SIG-M5 (cell line): ENCODE measurements around the gene AGT.
"Not testable (repeated sequence)": the region's sequence is repeated elsewhere in the genome, so short reads cannot be mapped to it uniquely, and the experiment has no call there.

Experiments
- DNase-seq: peaks from one replicate; lab custom pipeline; 2025; lab: John Stamatoyannopoulos, UW

Gene AGT

GRCh38 chr1:230691615-230692014, 22.3 kb downstream of the AGT start:
- DNase-seq = no peak

- no peak for DNase-seq
Observed at GRCh38 chr1:230690101-230690500, 23.8 kb downstream of the AGT start.

- no peak for DNase-seq
Observed at GRCh38 chr1:230686747-230687146, 27.2 kb downstream of the AGT start.

- no peak for DNase-seq
Observed at GRCh38 chr1:230684998-230685397, 28.9 kb downstream of the AGT start.

GRCh38 chr1:230684146-230684545, 29.8 kb downstream of the AGT start:
- DNase-seq = no peak

- DNase-seq = no peak
Observed at GRCh38 chr1:230682882-230683610, 30.9 kb downstream of the AGT start.

- DNase-seq = no peak
Observed at GRCh38 chr1:230682274-230682673, 31.6 kb downstream of the AGT start.

- DNase-seq = no peak
Observed at GRCh38 chr1:230681599-230681998, 32.3 kb downstream of the AGT start.

- no peak for DNase-seq
Observed at GRCh38 chr1:230680300-230681025, 33.5 kb downstream of the AGT start.

- DNase-seq = no peak
Observed at GRCh38 chr1:230679825-230680224, 34.1 kb downstream of the AGT start.

- no peak for DNase-seq
Observed at GRCh38 chr1:230679192-230679591, 34.7 kb downstream of the AGT start.

- no peak for DNase-seq
Observed at GRCh38 chr1:230677200-230677599, 36.7 kb downstream of the AGT start.

GRCh38 chr1:230674581-230674980, 39.3 kb downstream of the AGT start:
- no peak for DNase-seq

- DNase-seq = no peak
Observed at GRCh38 chr1:230669543-230669942, 44.4 kb downstream of the AGT start.

GRCh38 chr1:230668227-230668626, 45.7 kb downstream of the AGT start:
- no peak for DNase-seq

GRCh38 chr1:230661976-230662375, 51.9 kb downstream of the AGT start:
- DNase-seq = no peak

GRCh38 chr1:230658691-230659090, 55.2 kb downstream of the AGT start:
- DNase-seq = no peak

- DNase-seq = not testable (repeated sequence)
Observed at GRCh38 chr1:230658103-230658502, 55.8 kb downstream of the AGT start.

GRCh38 chr1:230656719-230657118, 57.2 kb downstream of the AGT start:
- DNase-seq = not testable (repeated sequence)
